Lung microvascular endothelial cell (primary cell): Measurements from ENCODE around the gene ARID1B. TPM values are rescaled to one million over a fixed set of nuclear protein-coding genes. Genes with fewer than 3 reads are reported as not detected.

Experiments
- DNase-seq, 2 donors: peaks; one replicate each; pipeline versions ENCODE4 v3.0.0 to v3.0.0-alpha.2; 2010; ENCODE audit warnings: low read depth in 2 of 2
- total RNA-seq: library from RNA; depleted of rRNA; stranded (reverse); fragments of >200 nt; gene quantifications from 2 replicates; pipeline ENCODE4 v1.2.1, GENCODE V29; 2014

Gene ARID1B
- total RNA-seq, 1 donor from 2014 or later, result 33.1 TPM

DNA sequence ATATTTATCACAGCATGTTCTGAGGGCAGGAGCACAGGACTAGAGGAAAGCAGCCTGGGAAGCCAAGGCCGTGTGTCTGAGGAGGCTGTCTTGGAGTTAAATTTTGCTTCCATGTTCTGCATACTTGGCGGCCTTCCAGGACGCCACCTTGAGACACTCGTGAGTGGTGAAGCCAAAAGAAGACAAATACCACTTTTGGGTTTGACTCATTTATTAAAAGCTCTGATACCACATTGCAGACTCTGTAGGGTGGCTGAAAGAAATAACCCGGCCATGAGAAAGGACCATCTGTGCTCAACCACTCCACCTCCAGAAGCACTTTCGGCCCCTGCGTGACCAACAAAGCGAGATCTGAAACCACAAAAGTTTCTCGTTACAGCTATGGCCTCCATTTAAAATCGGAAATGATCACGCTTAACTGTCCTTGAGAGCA lies 426.1 kb downstream of the ARID1B start:
- no peak for DNase-seq

DNA sequence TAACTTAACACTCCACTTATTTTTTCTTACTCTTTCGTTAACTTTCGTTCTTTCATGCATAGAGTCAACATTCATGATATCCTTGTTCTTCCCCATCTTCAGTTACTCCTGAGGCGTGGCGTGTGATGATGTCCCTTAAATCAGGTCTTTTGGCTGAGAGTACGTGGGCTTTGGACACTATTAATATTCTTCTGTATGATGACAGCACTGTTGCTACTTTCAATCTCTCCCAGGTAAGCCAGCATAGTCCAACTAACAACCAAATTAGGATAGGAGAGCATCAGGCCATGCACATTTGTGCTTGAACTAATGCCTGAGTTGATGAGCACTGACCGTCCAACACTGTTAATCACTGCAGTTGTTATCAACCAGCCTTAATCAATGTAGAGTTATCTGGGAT lies 426.6 kb downstream of the ARID1B start:
- DNase-seq, result no peak

DNA sequence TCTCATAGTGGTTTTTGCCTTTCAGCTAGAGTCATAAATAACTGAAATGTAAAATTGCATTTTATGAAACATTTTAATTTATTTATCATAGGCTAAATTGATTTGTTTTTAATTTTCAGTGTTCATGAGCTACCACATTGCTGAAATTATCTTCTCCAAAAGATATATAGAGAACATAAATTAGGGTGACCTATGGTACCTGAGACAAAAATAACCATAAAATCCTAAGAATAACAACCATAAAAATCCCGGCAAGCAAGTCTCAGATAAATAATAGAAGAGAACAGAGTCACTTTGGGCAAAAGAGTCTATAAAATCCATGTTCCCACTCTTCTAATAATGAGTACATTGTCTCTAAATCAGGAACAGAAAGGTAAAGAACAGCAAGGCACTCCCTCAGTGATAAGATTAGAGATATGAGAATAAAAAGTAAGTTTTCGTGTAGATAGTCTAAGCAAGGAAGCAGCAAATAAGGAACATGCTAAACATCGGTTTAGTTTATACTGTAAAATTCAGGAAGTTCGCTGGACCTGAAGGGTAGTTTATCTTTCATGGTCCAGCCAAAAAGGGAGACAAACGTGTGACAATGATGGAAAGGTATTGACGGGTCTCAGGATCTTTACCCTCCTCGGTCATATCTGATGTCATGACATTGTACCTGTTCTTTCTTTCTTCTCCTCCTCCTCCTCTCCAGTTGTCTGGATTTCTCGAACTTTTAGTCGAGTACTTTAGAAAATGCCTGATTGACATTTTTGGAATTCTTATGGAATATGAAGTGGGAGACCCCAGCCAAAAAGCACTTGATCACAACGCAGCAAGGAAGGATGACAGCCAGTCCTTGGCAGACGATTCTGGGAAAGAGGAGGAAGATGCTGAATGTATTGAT lies 428.5 kb downstream of the ARID1B start:
- no peak for DNase-seq

DNA sequence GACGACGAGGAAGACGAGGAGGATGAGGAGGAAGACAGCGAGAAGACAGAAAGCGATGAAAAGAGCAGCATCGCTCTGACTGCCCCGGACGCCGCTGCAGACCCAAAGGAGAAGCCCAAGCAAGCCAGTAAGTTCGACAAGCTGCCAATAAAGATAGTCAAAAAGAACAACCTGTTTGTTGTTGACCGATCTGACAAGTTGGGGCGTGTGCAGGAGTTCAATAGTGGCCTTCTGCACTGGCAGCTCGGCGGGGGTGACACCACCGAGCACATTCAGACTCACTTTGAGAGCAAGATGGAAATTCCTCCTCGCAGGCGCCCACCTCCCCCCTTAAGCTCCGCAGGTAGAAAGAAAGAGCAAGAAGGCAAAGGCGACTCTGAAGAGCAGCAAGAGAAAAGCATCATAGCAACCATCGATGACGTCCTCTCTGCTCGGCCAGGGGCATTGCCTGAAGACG lies 429.2 kb downstream of the ARID1B start:
- no peak for DNase-seq

DNA sequence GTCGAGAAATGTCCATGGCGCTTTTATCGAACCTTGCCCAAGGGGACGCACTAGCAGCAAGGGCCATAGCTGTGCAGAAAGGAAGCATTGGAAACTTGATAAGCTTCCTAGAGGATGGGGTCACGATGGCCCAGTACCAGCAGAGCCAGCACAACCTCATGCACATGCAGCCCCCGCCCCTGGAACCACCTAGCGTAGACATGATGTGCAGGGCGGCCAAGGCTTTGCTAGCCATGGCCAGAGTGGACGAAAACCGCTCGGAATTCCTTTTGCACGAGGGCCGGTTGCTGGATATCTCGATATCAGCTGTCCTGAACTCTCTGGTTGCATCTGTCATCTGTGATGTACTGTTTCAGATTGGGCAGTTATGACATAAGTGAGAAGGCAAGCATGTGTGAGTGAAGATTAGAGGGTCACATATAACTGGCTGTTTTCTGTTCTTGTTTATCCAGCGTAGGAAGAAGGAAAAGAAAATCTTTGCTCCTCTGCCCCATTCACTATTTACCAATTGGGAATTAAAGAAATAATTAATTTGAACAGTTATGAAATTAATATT lies 430.4 kb downstream of the ARID1B start:
- DNase-seq, result no peak

DNA sequence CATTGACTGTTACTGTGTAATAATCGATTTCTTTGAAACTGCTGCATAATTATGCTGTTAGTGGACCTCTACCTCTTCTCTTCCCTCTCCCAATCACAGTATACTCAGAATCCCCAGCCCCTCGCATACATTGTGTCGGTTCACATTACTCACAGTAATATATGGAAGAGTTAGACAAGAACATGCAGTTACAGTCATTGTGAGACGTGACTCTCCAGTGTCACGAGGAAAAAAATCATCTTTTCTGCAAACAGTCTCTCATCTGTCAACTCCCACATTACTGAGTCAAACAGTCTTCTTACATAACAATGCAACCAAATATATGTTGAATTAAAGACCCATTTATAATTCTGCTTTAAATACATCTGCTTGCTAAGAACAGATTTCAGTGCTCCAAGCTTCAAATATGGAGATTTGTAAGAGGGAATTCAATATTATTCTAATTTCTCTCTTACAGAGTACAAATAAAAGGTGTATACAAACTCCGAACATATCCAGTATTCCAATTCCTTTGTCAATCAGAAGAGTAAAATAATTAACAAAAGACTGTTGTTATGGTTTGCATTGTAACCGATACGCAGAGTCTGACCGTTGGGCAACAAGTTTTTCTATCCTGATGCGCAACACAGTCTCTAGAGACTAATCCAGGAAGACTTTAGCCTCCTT lies 432.8 kb downstream of the ARID1B start:
- no peak for DNase-seq

DNA sequence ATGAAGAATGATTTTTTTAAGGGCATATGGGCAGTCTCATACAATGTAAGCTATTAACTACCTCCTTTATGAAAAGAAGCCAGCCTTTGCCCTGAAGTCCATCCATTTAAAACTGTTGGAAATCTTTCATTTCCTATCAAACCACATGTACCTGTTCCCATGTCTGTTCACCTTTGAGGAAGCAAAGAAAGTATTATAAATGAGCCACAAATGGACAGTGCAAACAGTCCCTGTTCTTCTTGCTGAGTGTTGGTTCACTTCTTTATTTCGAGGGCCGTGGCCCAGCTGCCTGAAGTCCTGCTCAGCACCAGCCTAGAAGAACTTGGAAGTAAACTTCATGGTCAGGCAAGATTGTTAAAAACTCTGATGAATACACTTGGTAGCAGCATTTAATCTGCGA lies 433.8 kb downstream of the ARID1B start:
- DNase-seq, result no peak

DNA sequence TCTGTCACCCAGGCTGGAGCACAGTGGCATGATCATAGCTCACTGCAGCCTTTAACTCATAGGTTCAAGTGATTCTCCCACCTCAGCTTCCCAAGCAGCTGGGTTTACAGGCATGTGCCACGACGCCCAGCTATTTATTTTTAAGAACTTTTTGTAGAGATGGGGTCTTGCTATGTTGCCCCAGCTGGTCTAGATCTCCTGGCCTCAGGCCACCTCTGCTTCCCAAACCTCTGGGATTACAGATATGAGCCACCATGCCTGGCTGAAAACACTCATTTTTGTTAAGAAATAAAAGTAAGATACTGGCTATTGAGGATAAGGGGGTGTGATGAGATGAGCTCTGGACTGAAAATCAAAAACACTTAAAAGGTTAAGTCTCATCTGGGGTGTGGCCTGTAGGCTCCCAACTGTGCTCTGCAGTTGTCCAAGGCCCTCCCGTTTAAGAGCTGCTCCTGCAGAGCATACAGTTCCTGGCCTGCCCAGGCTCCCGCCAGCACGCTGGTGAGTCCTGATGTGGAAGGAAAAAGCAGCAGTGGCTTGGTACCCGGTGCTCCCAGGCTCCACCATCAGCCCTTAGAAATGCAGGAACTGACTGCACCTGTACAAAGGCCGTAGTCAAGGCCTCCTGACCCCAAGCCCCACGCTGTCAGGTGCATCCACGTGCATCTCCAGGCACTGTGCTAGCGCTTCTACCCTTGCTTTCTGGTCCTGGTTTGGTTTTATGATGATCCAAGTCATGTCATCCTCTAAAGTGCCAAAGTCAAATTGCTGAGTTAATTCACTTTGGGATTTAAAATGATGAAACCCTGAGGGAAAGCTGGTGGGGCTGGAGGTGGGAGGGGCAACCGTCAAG lies 434.7 kb downstream of the ARID1B start:
- DNase-seq, result no peak

DNA sequence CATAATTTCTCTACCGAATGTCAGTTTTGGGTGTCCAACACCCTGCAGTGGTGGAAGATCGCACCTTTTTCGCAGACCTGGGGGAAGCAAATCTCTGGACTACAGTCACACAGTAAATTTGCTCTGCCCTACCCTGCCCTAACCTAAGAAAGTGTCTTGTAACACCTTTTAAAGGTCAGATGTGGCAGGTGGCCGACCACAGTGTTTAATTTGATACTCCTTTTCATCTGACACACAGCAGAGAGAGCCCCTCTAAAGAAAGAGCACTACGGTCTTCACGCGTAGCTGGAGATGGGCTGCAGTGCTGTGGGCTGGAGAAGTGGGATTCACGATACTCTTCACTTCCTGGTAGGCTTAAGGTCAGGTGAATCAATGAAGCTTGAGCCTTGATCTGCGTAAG lies 436.2 kb downstream of the ARID1B start:
- DNase-seq, result no peak

DNA sequence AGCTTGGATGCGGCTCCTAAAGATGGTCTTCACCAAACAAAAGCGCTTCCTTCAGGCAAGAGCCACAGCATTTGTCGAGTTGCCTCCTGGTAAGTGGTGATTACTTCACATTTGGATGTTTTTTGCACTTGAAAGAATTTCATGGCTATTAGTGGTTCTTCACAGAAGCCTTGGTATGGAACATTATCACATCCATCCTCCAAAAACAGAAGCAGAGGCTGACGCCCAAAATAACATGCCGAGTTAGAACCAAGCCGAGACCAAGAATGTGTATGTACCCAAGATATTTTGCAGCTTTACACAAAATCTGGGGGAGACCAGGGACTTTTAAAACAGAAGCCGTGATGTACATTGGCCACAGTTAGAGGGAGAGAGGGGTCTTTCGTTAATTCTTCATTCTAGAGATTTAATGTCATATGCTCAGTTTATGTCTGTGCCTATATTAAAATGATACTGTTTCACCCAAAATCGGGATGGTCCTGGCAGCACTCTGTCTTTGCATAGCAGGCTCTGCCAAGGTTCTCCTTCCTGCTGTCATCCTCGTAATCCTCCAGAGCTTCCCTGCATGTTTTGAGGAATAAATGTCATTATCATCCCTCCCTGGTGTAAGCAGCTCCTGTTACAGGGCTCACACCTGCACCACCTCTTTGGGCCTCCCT lies 436.9 kb downstream of the ARID1B start:
- DNase-seq, result no peak

DNA sequence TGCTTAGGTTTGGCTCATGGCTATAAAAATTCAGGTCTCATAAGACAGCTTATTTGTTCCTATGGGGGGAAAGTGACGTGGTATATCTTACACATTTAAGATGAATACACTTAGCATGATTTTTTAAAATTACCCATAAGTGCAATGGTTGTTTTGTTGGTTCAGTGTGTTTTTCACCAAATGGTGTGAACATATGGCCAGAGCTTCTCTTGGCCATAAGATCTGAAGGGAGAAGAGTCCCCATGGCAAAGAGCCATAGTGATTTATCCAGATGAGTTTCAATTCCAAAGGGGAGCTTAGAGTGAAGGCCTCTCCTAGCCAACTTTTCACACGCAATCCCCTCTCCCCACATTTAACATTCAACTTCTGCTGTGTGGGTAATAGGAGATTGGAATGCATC lies 438.5 kb downstream of the ARID1B start:
- no peak for DNase-seq

DNA sequence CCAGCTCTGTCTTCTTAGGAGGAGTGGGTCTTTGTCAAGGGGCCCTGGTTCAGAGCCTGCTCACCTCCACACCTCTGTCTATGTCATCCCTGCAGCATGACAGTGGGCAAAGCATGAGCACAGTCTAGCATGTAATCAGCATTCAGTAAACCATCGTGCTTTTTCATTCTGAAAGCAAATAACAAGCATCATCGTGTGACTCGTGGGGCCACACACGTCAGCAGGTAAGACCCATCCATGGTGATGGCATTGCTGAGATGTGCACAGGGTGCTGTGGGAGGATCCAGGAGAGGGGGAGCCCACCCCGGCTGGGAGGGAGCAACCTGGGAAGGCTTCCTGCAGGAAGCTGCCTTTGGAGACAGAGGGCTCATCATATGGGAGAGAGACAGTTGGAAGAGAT lies 439.4 kb downstream of the ARID1B start:
- no peak for DNase-seq

DNA sequence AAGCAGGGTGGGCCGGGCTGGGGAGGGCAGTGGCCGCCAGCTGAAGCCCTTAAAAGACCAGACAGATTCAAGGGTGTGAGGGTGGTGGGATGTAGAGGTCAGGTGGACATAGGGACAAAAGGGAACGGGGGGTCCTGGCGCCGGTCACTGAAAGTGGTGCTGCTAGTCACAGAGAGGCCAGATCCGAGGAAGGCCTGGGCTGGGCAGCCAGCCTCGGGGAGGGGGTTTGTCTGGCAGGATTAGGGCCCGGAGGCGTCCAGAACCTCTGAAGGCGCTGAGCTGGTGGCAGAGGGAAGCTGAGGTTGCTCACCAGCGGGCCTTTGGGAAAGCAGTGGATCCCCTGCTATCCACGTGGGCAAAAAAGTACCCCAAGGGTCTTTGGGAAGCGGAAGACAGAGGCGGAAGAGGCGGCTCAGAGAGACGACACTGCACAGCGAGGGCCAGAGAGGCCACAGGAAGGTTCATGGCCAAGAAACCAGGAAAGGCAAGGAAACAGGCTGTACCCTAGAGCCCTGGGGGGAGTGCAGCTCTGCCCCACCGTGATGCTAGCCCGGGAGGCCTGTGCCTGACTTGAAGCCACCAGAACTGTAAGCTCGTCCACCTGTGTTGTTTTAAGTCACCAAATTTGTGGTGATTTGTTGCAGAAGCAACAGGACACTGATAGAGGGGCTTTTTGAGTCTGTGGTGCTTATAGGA lies 440.2 kb downstream of the ARID1B start:
- DNase-seq, result no peak

DNA sequence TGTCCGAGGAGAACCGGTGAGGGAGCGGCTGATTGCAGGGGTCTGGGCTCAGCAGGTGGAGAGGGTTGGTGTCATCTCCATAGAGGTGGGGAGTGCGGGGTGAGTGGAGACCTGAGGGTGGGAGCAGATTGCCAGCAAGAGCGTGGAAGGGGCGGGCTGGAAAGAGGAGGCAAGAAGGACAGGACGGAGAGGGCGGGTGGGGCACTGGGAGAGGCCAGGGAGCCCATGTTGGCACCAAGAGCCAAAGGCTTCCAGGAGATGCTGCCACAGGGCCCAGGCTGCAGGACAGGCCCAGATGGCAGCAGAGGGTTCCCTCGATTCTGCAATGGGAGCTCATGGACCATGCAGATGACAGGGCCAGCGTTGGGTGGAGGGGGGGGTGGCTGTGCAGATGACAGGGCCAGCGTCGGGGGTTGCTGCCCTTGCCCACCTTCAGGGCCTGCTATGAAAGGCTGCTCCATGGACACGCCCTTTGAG lies 440.8 kb downstream of the ARID1B start:
- no peak for DNase-seq

DNA sequence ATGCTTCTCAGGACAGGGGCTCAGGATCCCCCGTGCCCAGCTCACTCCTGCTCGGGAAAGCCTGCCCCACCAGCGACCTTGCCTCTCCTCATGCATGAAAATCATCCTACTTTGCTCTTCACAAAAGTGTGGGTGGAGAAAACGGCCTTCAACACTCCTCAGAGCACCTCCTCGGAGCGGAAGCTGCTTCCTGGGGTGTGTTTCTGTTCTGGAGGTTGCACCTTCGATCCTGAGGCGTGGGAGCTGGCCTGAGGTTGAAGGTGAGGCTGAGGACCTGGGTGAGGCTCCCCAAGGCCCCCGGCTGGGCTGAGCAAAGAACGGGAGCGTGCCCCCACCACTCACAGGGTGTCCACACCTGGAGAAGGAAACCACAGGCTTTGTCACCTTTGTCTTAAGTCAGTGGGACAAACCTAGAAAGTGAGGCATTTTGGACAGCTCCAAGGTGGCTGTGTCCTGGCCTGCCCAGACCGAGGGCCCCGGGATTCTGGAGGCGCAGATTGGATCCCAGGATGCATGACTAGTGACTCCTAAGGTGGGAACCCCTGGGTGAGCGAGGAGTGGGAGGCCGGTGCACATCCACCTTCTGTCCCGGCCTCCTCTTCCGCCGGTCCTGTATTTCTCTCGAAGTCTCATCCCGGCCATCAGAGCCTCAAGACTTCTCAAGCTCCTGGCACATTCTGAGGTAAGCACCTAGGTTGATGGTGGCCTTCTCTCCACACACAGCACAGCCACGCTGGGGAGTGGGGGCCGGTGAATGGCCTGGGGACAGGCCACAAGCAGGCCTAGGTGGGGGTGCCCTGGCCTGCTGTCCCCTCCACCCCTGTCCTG lies 441.4 kb downstream of the ARID1B start:
- no peak for DNase-seq

DNA sequence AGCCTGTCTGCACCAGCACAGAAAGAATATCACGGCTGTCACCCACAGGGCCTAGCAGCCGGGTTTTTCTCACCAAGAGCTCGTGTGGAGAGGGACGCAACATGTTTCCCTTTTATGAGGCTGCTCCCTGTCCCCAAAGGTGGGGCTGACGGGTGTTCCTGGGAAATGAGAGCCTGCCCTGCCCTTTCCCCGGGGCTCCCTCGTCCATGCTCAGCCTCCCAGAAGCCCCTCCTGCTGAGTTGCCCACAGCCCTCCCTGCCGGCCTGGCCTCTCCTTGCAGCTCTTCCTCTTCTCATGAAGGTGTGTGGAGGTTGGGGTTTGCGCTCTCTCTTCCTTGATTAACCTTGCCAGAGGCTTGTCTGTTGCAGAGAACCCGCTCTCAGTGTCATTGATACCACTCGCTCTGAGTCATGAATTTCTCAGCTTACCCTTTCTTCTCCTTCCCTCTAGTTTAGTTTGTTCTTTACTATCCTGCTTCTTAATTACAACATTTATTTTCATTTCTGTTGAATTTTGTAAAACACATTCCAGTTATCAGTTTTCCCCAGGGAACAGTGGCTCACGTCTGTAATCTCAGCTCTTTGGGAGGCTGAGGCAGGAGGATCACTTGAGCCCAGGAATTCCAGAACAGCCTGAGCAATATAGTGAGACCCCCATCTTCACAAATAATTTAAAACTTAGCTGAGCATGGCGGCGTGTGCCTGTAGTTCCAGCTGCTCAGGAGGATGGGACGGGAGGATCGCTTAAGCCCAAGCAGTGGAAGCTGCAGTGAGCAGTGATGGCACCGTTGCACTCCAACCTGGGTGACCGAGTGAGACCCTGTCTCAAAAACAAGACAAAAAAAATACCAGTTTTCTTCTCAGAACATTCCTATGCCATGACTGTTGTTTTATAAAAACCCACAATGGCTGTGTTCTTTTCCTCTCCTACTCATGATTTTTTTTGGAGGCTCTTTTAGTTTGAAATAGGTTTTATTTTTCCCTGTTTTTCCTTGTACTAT lies 442.3 kb downstream of the ARID1B start:
- DNase-seq, result no peak

DNA sequence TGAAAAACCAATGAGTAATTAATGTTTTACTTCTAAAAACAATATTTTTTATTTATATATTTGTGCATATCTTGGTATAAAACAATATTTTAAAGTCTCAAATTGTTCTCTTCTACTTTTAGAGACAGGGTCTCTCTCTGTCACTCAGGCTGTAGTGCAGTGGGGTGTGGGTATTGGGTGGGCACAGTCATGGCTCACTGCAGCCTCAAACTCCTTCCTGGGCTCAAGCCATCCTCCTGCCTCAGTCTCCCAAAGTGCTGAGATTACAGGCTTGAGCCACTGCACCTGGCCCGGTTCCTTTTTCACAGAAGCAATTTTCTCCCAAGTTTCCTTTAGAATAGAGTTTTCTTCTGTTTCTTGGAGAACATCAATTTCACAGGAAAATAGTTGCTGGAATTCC lies 443.3 kb downstream of the ARID1B start:
- no peak for DNase-seq
